HepG2 (cell line): ENCODE measurements around the gene ACP2. TPM values are rescaled to one million over a fixed set of nuclear protein-coding genes. Genes with fewer than 3 reads are reported as not detected.

Experiments
- ATAC-seq: fragments of 200-7000 bp; cut with Tn5 transposase; 3 replicates; pipeline ENCODE4 v1.9.1; 2020; ENCODE audit warnings: mild to moderate bottlenecking, moderate library complexity
- BruUV-seq: library from RNA; stranded (reverse); fragments of 400-500 nt; replicated peaks from 2 replicates; lab custom pipeline; 2021; lab: Mats Ljungman, UMichigan
- CTCF ChIA-PET: fragments of 300-600 bp; formaldehyde crosslinking; extraction: SDS; loops from one replicate; lab custom pipeline; 2021; ENCODE audit warnings: low total read pairs, inconsistent platforms, low intra/inter-chr PET ratio; lab: Yijun Ruan, JAX
- POLR2A ChIA-PET: fragments of 350-600 bp; sonication (Branson Sonifier 250); formaldehyde crosslinking; loops from one replicate; lab custom pipeline; 2020; ENCODE audit warnings: antibody characterized with exemption, inconsistent platforms; lab: Yijun Ruan, JAX
- DNase-seq: peaks from one replicate; pipeline ENCODE4 v3.0.0-alpha.2; 2015; ENCODE audit warnings: low spot score
- FAIRE-seq: peaks from 3 replicates; lab custom pipeline; 2011; peaks lifted over from hg19 to GRCh38; lab: Jason Lieb, UNC
- H2AFZ ChIP-seq: one replicate; pipeline ENCODE4 v1.6.1; 2011; ENCODE audit warnings: low read length, inconsistent platforms
- H3K27ac ChIP-seq: fragments of 300-600 bp; 3 replicates; pipeline ENCODE4 v1.8.0; 2011; ENCODE audit warnings: mixed run types, mild to moderate bottlenecking, mixed read lengths, low read length, inconsistent platforms; ENCODE audit not compliant: insufficient read depth; ENCODE audit errors: extremely low read length
- H3K27me3 ChIP-seq, 2 experiments: fragments of 200-600 bp in 1 of 2; 2 replicates in 1 of 2; 3 replicates in 1 of 2; pipeline versions ENCODE4 v1.6.0 to v1.8.0; 2011; ENCODE audit warnings: low read length in 2 of 2, mild to moderate bottlenecking in 2 of 2, moderate library complexity in 2 of 2, inconsistent platforms in 1 of 2; ENCODE audit not compliant: insufficient read depth in 2 of 2, control insufficient read depth in 1 of 2
- H3K36me3 ChIP-seq, 2 experiments: fragments of 200-600 bp in 1 of 2; replicated peaks in 1 of 2; 2 replicates in 1 of 2; 3 replicates in 1 of 2; pipeline versions ENCODE4 v1.5.1 to v1.8.0; 2011; ENCODE audit warnings: low read length in 2 of 2, inconsistent platforms in 1 of 2; ENCODE audit not compliant: insufficient read depth in 2 of 2, control insufficient read depth in 1 of 2
- H3K4me1 ChIP-seq: 2 replicates; pipeline ENCODE4 v1.5.1; 2012; ENCODE audit warnings: low read length, inconsistent platforms; ENCODE audit not compliant: insufficient read depth
- H3K4me2 ChIP-seq: 2 replicates; pipeline ENCODE4 v1.6.0; 2011; ENCODE audit warnings: low read depth, low read length, inconsistent platforms
- H3K4me3 ChIP-seq, 3 experiments: fragments of 200-600 bp in 1 of 3; sonication (generic), shearing (Covaris generic) in 1 of 3; replicated peaks in 1 of 3; 2 replicates each; pipeline ENCODE4 v1.5.1; 2011 to 2016; ENCODE audit warnings: low read length in 3 of 3, inconsistent platforms in 2 of 3, low read depth in 2 of 3, mild to moderate bottlenecking in 2 of 3, control low read depth in 1 of 3, mixed read lengths in 1 of 3; ENCODE audit not compliant: insufficient read depth in 1 of 3
- H3K79me2 ChIP-seq: one replicate; pipeline ENCODE4 v1.6.1; 2011; ENCODE audit warnings: low read length, inconsistent platforms; ENCODE audit not compliant: insufficient read depth
- H3K9ac ChIP-seq: 2 replicates; pipeline ENCODE4 v1.6.0; 2011; ENCODE audit warnings: mild to moderate bottlenecking, low read depth, low read length, inconsistent platforms; ENCODE audit not compliant: insufficient read depth
- H3K9me3 ChIP-seq: 2 replicates; pipeline ENCODE4 v1.5.1; 2012; ENCODE audit warnings: mild to moderate bottlenecking, low read length
- H4K20me1 ChIP-seq: 2 replicates; pipeline ENCODE4 v1.6.0; 2011; ENCODE audit warnings: inconsistent platforms, mild to moderate bottlenecking, low read length, moderate library complexity; ENCODE audit not compliant: insufficient read depth
- ATF1 ChIP-seq: IDR thresholded peaks from 2 replicates; pipeline ENCODE4 v1.6.1; 2016; ENCODE audit warnings: mild to moderate bottlenecking, control low read depth
- ATF5 ChIP-seq: sonication (generic); formaldehyde crosslinking; IDR thresholded peaks from 2 replicates; pipeline ENCODE4 v1.4.0; 2020; ENCODE audit warnings: mild to moderate bottlenecking, low read depth, missing genetic modification reagents
- CENPT ChIP-seq: sonication (generic); formaldehyde crosslinking; IDR thresholded peaks from 2 replicates; pipeline ENCODE4 v1.8.0; 2022; ENCODE audit warnings: low read depth, mild to moderate bottlenecking, moderate library complexity, missing genetic modification reagents
- CREB1 ChIP-seq, 2 experiments: fragments of 450-650 bp in 1 of 2; IDR thresholded peaks; 2 replicates each; pipeline ENCODE4 v1.6.1; 2016 to 2017; ENCODE audit warnings: control low read depth in 1 of 2, mild to moderate bottlenecking in 1 of 2, missing compliant biosample characterization in 1 of 2, missing genetic modification characterization in 1 of 2
- DR1 ChIP-seq: sonication (generic); formaldehyde crosslinking; IDR thresholded peaks from 2 replicates; pipeline ENCODE4 v1.8.0; 2021; ENCODE audit warnings: mild to moderate bottlenecking, missing genetic modification reagents, inconsistent platforms
- EED ChIP-seq: sonication (generic); formaldehyde crosslinking; IDR thresholded peaks from 2 replicates; pipeline ENCODE4 v1.5.0; 2020; ENCODE audit warnings: mild to moderate bottlenecking, missing genetic modification reagents
- HCFC1 ChIP-seq: fragments of 150-350 bp; IDR thresholded peaks from 2 replicates; pipeline ENCODE4 v1.6.1; 2014; ENCODE audit warnings: low read depth, low read length
- PHF5A ChIP-seq: IDR thresholded peaks from one replicate; pipeline ENCODE4 v1.6.1; 2018; ENCODE audit warnings: low read depth, missing genetic modification reagents; ENCODE audit not compliant: unreplicated experiment
- POGZ ChIP-seq: sonication (generic); formaldehyde crosslinking; IDR thresholded peaks from 2 replicates; pipeline ENCODE4 v1.4.0; 2020; ENCODE audit warnings: mild to moderate bottlenecking, missing genetic modification reagents
- RBM22 ChIP-seq: fragments of 200-400 bp; formaldehyde crosslinking; optimal IDR thresholded peaks from 2 replicates; pipeline ENCODE3; 2017; ENCODE audit warnings: mild to moderate bottlenecking, low read length, moderate library complexity
- RCOR2 ChIP-seq: IDR thresholded peaks from 2 replicates; pipeline ENCODE4 v1.6.1; 2016; ENCODE audit warnings: missing biosample characterization, missing genetic modification reagents
- SALL2 ChIP-seq: sonication (generic); formaldehyde crosslinking; IDR thresholded peaks from 2 replicates; pipeline ENCODE4 v1.8.1; 2023; ENCODE audit warnings: mild to moderate bottlenecking, missing genetic modification reagents, inconsistent platforms
- TBP ChIP-seq: sonication (generic); formaldehyde crosslinking; IDR thresholded peaks from 2 replicates; pipeline ENCODE4 v1.5.0; 2020; ENCODE audit warnings: missing genetic modification reagents
- THYN1 ChIP-seq: sonication (generic); formaldehyde crosslinking; IDR thresholded peaks from 2 replicates; pipeline ENCODE4 v1.8.1; 2023; ENCODE audit warnings: low read depth, mild to moderate bottlenecking, moderate library complexity, missing genetic modification reagents, borderline replicate concordance
- TRIM24 ChIP-seq: sonication (generic); formaldehyde crosslinking; IDR thresholded peaks from 2 replicates; pipeline ENCODE4 v1.8.0; 2022; ENCODE audit warnings: mild to moderate bottlenecking, missing genetic modification reagents
- XRCC5 ChIP-seq: fragments of 200-400 bp; formaldehyde crosslinking; optimal IDR thresholded peaks from 2 replicates; pipeline ENCODE3; 2017; ENCODE audit warnings: mild to moderate bottlenecking, low read length
- ZFP90 ChIP-seq: sonication (generic); formaldehyde crosslinking; IDR thresholded peaks from 2 replicates; pipeline ENCODE4 v1.8.0; 2022; ENCODE audit warnings: missing genetic modification reagents, mild to moderate bottlenecking, inconsistent platforms, borderline replicate concordance
- ZNF10 ChIP-seq: sonication (generic); formaldehyde crosslinking; IDR thresholded peaks from 2 replicates; pipeline ENCODE4 v1.4.0; 2020; ENCODE audit warnings: mild to moderate bottlenecking, low read depth, missing genetic modification reagents, borderline replicate concordance
- ZNF207 ChIP-seq: fragments of 450-650 bp; IDR thresholded peaks from 2 replicates; pipeline ENCODE4 v1.6.1; 2016; ENCODE audit warnings: antibody characterized with exemption, borderline replicate concordance
- ZNF230 ChIP-seq: sonication (generic); formaldehyde crosslinking; IDR thresholded peaks from 2 replicates; pipeline ENCODE4 v1.4.0; 2020; ENCODE audit warnings: mild to moderate bottlenecking, missing genetic modification reagents
- ZNF546 ChIP-seq: sonication (generic); formaldehyde crosslinking; conservative IDR thresholded peaks from 2 replicates; pipeline ENCODE4 v1.8.1; 2023; ENCODE audit warnings: mild to moderate bottlenecking, missing genetic modification reagents
- ZNF557 ChIP-seq: sonication (generic); formaldehyde crosslinking; IDR thresholded peaks from 2 replicates; pipeline ENCODE4 v1.4.0; 2020; ENCODE audit warnings: missing genetic modification reagents
- ZNF746 ChIP-seq: sonication (generic); formaldehyde crosslinking; IDR thresholded peaks from 2 replicates; pipeline ENCODE4 v1.8.0; 2022; ENCODE audit warnings: mild to moderate bottlenecking, missing genetic modification reagents
- ZNF768 ChIP-seq: sonication (generic); formaldehyde crosslinking; IDR thresholded peaks from 2 replicates; pipeline ENCODE4 v1.4.0; 2020; ENCODE audit warnings: missing genetic modification reagents
- WGBS: methylation state at CpG from one replicate; pipeline ENCODE4 v1.1.6; 2017; ENCODE audit warnings: low lambda C conversion rate; 5-methylcytosine and 5-hydroxymethylcytosine counted together
- in situ Hi-C: cut with HindIII; loops from 2 replicates; pipeline ENCODE4 v1.10.0; 2017; ENCODE audit warnings: low pct_unique_long_range_greater_than_20kb; ENCODE audit not compliant: extremely low pct_ligation_motif_present
- intact Hi-C: fragments of 100-400 bp; cut with micrococcal nuclease; formaldehyde crosslinking; loops from one replicate; pipeline ENCODE4 v1.10.0; 2022; ENCODE audit not compliant: unreplicated experiment
- polyA plus RNA-seq, 8 experiments: library from polyadenylated mRNA; depleted of rRNA in 3 of 8; stranded (reverse) in 7 of 8; unstranded in 1 of 8; fragments of >200 nt; fragmentation: Illumina TruSeq in 4 of 8; extraction: Trizol in 4 of 8; gene quantifications; 2 replicates each; pipeline versions ENCODE4 v1.2.1 to v1.2.3, GENCODE V29; 2011 to 2016; ENCODE audit warnings: low read depth in 4 of 8, missing spikeins in 1 of 8, mixed read lengths in 1 of 8; ENCODE audit not compliant: insufficient read depth in 1 of 8
- total RNA-seq, 5 experiments: library from RNA; depleted of rRNA; stranded (reverse); fragments of >200 nt; fragmentation: Illumina TruSeq; extraction: Trizol; gene quantifications; 2 replicates each; pipeline ENCODE4 v1.2.3, GENCODE V29; 2016; ENCODE audit warnings: low read depth in 1 of 5
- TF ChIP-seq, protein P1 (sequence below): sonication (generic); formaldehyde crosslinking; IDR thresholded peaks from 2 replicates; pipeline ENCODE4 v1.5.1; 2020; ENCODE audit warnings: mild to moderate bottlenecking, moderate library complexity, missing genetic modification reagents

Gene ACP2
- total and polyA plus RNA-seq, 2 of the 13 experiments (the other 11 are each of a cell fraction or from before 2014, with no cell fraction given): 17.7 to 20.2 TPM

GRCh38 chr11:47257177-47257516 is 8.5 kb upstream of the ACP2 start:
- Histone ChIP-seq H2AFZ (no peak overlapping the region), H3K4me1 (peaks cover 74% of the 10 kb centered on the region), H3K36me3 (peaks cover 1 to 2% of the 10 kb centered on the region in 2 experiments; a peak in 2 of 5 replicates), H3K79me2 (peaks cover 17% of the 10 kb centered on the region), H3K4me3 (peak overlapping the region; percentile 57 to 72 (median 65); a peak in 4 of 6 replicates), H3K27me3 (no peaks in the 10 kb centered on the region), H3K4me2 (peak overlapping the region; percentile 89), H3K27ac (peak overlapping the region; percentile 74), H3K9ac (peak overlapping the region; percentile 64), H3K9me3 (no peaks in the 10 kb centered on the region), H4K20me1 (no peaks in the 10 kb centered on the region)
- FAIRE-seq (no peak), DNase-seq (no peak), ATAC-seq (peak; percentile 4)
- in situ Hi-C loops: no loop called here
- POLR2A ChIA-PET: interaction anchor here (0.7 to 4.3 kb wide), 18 partner anchors 9 to 181 kb away, joined by 3 to 106 read pairs (median 8); partner anchors contain the start of genes ACP2, ARFGAP2, DDB2 and MADD
- CTCF ChIA-PET: interaction anchor here (1.2 to 4.3 kb wide), 3 partner anchors 12 to 98 kb away, joined by 4 to 27 read pairs (median 20); partner anchors contain the start of gene ARFGAP2
- intact Hi-C loops: no loop called here
- no TSS peak for BruUV-seq
- 18% methylated on average over 2 of the region's 2 CpGs for WGBS
- TF ChIP-seq TRIM24 (CRISPR knock-in tag): no peak
- TF ChIP-seq ZFP90 (CRISPR knock-in tag): peak; percentile 54; the same call in 1 of the 2 replicates
- TF ChIP-seq, protein P1, sequence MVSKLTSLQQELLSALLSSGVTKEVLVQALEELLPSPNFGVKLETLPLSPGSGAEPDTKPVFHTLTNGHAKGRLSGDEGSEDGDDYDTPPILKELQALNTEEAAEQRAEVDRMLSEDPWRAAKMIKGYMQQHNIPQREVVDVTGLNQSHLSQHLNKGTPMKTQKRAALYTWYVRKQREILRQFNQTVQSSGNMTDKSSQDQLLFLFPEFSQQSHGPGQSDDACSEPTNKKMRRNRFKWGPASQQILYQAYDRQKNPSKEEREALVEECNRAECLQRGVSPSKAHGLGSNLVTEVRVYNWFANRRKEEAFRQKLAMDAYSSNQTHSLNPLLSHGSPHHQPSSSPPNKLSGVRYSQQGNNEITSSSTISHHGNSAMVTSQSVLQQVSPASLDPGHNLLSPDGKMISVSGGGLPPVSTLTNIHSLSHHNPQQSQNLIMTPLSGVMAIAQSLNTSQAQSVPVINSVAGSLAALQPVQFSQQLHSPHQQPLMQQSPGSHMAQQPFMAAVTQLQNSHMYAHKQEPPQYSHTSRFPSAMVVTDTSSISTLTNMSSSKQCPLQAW: 0 out of 2 replicates have a peak, but pooled peaks have one; percentile 40
- no peak for TF ChIP-seq ZNF10
- 0 out of 2 replicates have a peak, but pooled peaks have one; percentile 20 for TF ChIP-seq DR1 (CRISPR knock-in tag)
- 0 out of 2 replicates have a peak, but pooled peaks have one; percentile 37 for TF ChIP-seq SALL2 (CRISPR knock-in tag)
- TF ChIP-seq POGZ (CRISPR knock-in tag): no peak
- TF ChIP-seq ZNF768: no peak
- no peak for TF ChIP-seq CENPT
- TF ChIP-seq EED (CRISPR knock-in tag): no peak
- TF ChIP-seq RCOR2 (CRISPR knock-in tag): no peak
- TF ChIP-seq THYN1 (CRISPR knock-in tag): no peak
- no peak for TF ChIP-seq XRCC5
- TF ChIP-seq ZNF230 (CRISPR knock-in tag): 0 out of 2 replicates have a peak, but pooled peaks have one; percentile 21
- no peak for TF ChIP-seq HCFC1
- no peak for TF ChIP-seq RBM22
- no peak for TF ChIP-seq ZNF207
- TF ChIP-seq CREB1 (IDR thresholded peaks at IDR 0.05): no peak
- no peak for TF ChIP-seq CREB1 (CRISPR knock-in tag; IDR thresholded peaks at IDR 0.05)
- no peak for TF ChIP-seq TBP
- no peak for TF ChIP-seq ATF1
- TF ChIP-seq ZNF557 (CRISPR knock-in tag): 0 out of 2 replicates have a peak, but pooled peaks have one; percentile 43
- TF ChIP-seq ZNF746 (CRISPR knock-in tag): no peak
- TF ChIP-seq ATF5: no peak
- no peak for TF ChIP-seq ZNF546
- TF ChIP-seq PHF5A: no peak
